K562 (cell line): ENCODE measurements around the gene APOL4. TPM values are rescaled to one million over a fixed set of nuclear protein-coding genes. Genes with fewer than 3 reads are reported as not detected.

Experiments used
- BACH1 ChIP-seq: fragments of 200-800 bp; sonication (Bioruptor generic); IDR thresholded peaks from 2 replicates; pipeline ENCODE4 v1.6.1; 2016; ENCODE audit warnings: missing genetic modification characterization, missing compliant biosample characterization
- CBX8 ChIP-seq: fragments of 200-600 bp; sonication (generic); IDR thresholded peaks from 2 replicates; pipeline ENCODE4 v1.6.1; 2012; ENCODE audit warnings: borderline replicate concordance, mixed run types, low read depth, mild to moderate bottlenecking, moderate library complexity, mixed read lengths, low read length, control low read depth, inconsistent platforms; ENCODE audit not compliant: poor library complexity, severe bottlenecking; ENCODE audit errors: extremely low read depth
- ELF1 ChIP-seq: fragments of 200-800 bp; sonication (Bioruptor generic); IDR thresholded peaks from 2 replicates; pipeline ENCODE4 v1.6.1; 2016; ENCODE audit warnings: missing genetic modification characterization, missing compliant biosample characterization
- MYNN ChIP-seq, 2 experiments: sonication (generic); formaldehyde crosslinking in 1 of 2; IDR thresholded peaks; 2 replicates each; pipeline versions ENCODE4 v1.5.0 to v1.6.1; 2016 to 2020; ENCODE audit warnings: antibody characterized with exemption in 1 of 2, missing genetic modification reagents in 1 of 2
- NFRKB ChIP-seq: fragments of 450-650 bp; IDR thresholded peaks from 2 replicates; pipeline ENCODE4 v1.6.1; 2016; ENCODE audit warnings: low read depth
- SIRT6 ChIP-seq: IDR thresholded peaks from one replicate; pipeline ENCODE4 v1.6.1; 2012; ENCODE audit warnings: low read depth, mild to moderate bottlenecking, control low read depth, inconsistent platforms, low read length, moderate library complexity
- STAT5B ChIP-seq: fragments of 250-450 bp; sonication (Bioruptor Pico); IDR thresholded peaks from 2 replicates; pipeline ENCODE4 v1.8.0; 2021; ENCODE audit warnings: mild to moderate bottlenecking, inconsistent platforms
- TEAD2 ChIP-seq: fragments of 450-650 bp; IDR thresholded peaks from 2 replicates; pipeline ENCODE4 v1.6.1; 2016; ENCODE audit warnings: missing genetic modification characterization, control low read depth, missing compliant biosample characterization
- ZBTB9 ChIP-seq: fragments of 450-650 bp; formaldehyde crosslinking; IDR thresholded peaks from 2 replicates; pipeline ENCODE4 v1.4.0; 2020; ENCODE audit warnings: mild to moderate bottlenecking, moderate library complexity
- ZNF583 ChIP-seq: fragments of 250-450 bp; sonication (Bioruptor Pico); IDR thresholded peaks from 2 replicates; pipeline ENCODE4 v1.4.0; 2020
- ZNF644 ChIP-seq: fragments of 200-800 bp; sonication (Bioruptor generic); IDR thresholded peaks from 2 replicates; pipeline ENCODE4 v1.6.1; 2016; ENCODE audit warnings: low read depth, missing genetic modification characterization, missing compliant biosample characterization
- polyA plus RNA-seq, 8 experiments: library from polyadenylated mRNA; depleted of rRNA in 4 of 8; stranded (reverse) in 5 of 8; unstranded in 3 of 8; fragments of >200 nt; fragmentation: Nextera tagmentation in 2 of 8; fragmentation: Illumina TruSeq in 1 of 8; extraction: Ambion mirVana in 2 of 8; extraction: Trizol in 1 of 8; gene quantifications; 2 replicates each; pipeline versions ENCODE4 v1.2.1 to v1.2.3, GENCODE V29; 2011 to 2014; ENCODE audit warnings: inconsistent platforms in 1 of 8, missing spikeins in 1 of 8
- total RNA-seq, 7 experiments: library from RNA; depleted of rRNA in 6 of 7; stranded (reverse); fragments of >200 nt in 6 of 7; fragmentation: Illumina TruSeq in 2 of 7; extraction: Trizol in 2 of 7; gene quantifications; 2 replicates each; pipeline versions ENCODE4 v1.2.1 to v1.2.3, GENCODE V29; 2011 to 2021; ENCODE audit warnings: low replicate concordance in 1 of 7
- TF ChIP-seq, protein P1 (sequence below): fragments of 250-450 bp; sonication (Bioruptor Pico); IDR thresholded peaks from 2 replicates; pipeline ENCODE4 v1.8.0; 2021; ENCODE audit warnings: moderate library complexity, mild to moderate bottlenecking, inconsistent platforms
- TF ChIP-seq, protein P2 (sequence below): fragments of 450-650 bp; IDR thresholded peaks from 2 replicates; pipeline ENCODE4 v1.6.1; 2017; ENCODE audit warnings: antibody characterized with exemption, mild to moderate bottlenecking
- TF ChIP-seq, protein P3 (sequence below): IDR thresholded peaks from 2 replicates; pipeline ENCODE4 v1.6.1; 2012; ENCODE audit warnings: low read depth, low read length, improper control_type of control experiment, borderline replicate concordance
- TF ChIP-seq, protein P4 (sequence below): sonication (generic); formaldehyde crosslinking; IDR thresholded peaks from 2 replicates; pipeline ENCODE4 v1.8.1; 2022; ENCODE audit warnings: missing genetic modification reagents

The APOL4 gene
- total and polyA plus RNA-seq, 9 of the 15 experiments (the other 6 are each of a cell fraction or from before 2014, with no cell fraction given): 6.5 to 15.0 (median 9.8) TPM

DNA sequence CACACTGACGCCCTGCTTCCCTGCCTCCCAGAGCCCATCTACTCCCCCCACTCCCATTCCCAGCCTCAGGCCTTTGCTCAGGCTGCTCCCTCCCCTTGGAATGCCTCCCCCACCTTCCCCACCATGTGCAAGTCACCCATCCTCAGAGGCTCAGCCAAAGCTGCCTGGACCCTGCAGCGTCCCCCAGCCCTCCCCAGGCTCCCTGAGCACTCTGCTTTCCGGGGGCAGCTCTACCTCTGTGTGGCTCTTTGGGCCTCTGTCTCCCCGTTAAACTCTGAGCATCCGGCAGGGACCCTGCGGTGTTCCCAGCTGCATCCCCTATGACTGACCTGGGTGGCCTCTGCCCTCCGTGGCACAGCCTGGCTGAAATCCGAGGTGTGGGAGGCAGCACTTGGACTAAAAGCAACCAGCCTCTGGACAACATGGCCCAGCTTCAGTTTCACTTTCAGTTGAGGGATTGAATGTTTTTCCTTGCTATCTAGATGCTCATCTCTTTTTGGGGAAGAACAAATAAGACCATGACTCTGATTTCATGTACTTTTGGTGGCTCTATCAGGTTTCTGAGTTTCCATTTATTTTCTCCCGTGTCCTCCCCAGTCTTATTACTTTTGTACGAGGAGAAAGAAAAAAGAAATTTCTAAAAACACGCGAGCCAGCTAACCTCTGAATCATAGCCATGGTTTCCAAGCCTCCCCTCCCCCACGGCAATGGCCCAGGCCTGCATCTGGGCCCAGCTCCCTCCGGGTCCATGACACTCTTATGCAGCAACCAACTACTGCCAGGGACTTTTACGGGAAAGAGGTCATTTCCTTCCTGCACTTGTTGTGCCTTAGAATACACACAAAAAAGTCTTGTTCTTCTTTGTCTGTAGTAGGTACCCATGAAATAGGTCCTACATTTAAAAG, 44.8 kb downstream of the APOL4 start (continued):
- TF ChIP-seq SIRT6 (no peak), CBX8 (no peak), ZBTB9 (CRISPR knock-in tag) (no peak), TEAD2 (tag) (no peak), STAT5B (CRISPR knock-in tag) (no peak), ZNF644 (tag) (no peak), MYNN (IDR thresholded peaks at IDR 0.05) (peak; percentile 76; the same call in 1 of the 2 replicates), MYNN (CRISPR knock-in tag; IDR thresholded peaks at IDR 0.05) (no peak), NFRKB (no peak), ZNF583 (CRISPR knock-in tag) (no peak), BACH1 (tag) (no peak), ELF1 (tag) (no peak)
- TF ChIP-seq, protein P1, sequence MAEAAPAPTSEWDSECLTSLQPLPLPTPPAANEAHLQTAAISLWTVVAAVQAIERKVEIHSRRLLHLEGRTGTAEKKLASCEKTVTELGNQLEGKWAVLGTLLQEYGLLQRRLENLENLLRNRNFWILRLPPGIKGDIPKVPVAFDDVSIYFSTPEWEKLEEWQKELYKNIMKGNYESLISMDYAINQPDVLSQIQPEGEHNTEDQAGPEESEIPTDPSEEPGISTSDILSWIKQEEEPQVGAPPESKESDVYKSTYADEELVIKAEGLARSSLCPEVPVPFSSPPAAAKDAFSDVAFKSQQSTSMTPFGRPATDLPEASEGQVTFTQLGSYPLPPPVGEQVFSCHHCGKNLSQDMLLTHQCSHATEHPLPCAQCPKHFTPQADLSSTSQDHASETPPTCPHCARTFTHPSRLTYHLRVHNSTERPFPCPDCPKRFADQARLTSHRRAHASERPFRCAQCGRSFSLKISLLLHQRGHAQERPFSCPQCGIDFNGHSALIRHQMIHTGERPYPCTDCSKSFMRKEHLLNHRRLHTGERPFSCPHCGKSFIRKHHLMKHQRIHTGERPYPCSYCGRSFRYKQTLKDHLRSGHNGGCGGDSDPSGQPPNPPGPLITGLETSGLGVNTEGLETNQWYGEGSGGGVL (CRISPR knock-in tag): no peak
- TF ChIP-seq, protein P2, sequence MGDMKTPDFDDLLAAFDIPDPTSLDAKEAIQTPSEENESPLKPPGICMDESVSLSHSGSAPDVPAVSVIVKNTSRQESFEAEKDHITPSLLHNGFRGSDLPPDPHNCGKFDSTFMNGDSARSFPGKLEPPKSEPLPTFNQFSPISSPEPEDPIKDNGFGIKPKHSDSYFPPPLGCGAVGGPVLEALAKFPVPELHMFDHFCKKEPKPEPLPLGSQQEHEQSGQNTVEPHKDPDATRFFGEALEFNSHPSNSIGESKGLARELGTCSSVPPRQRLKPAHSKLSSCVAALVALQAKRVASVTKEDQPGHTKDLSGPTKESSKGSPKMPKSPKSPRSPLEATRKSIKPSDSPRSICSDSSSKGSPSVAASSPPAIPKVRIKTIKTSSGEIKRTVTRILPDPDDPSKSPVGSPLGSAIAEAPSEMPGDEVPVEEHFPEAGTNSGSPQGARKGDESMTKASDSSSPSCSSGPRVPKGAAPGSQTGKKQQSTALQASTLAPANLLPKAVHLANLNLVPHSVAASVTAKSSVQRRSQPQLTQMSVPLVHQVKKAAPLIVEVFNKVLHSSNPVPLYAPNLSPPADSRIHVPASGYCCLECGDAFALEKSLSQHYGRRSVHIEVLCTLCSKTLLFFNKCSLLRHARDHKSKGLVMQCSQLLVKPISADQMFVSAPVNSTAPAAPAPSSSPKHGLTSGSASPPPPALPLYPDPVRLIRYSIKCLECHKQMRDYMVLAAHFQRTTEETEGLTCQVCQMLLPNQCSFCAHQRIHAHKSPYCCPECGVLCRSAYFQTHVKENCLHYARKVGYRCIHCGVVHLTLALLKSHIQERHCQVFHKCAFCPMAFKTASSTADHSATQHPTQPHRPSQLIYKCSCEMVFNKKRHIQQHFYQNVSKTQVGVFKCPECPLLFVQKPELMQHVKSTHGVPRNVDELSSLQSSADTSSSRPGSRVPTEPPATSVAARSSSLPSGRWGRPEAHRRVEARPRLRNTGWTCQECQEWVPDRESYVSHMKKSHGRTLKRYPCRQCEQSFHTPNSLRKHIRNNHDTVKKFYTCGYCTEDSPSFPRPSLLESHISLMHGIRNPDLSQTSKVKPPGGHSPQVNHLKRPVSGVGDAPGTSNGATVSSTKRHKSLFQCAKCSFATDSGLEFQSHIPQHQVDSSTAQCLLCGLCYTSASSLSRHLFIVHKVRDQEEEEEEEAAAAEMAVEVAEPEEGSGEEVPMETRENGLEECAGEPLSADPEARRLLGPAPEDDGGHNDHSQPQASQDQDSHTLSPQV: peak; percentile 63; the same call in 1 of the 2 replicates
- TF ChIP-seq, protein P3, sequence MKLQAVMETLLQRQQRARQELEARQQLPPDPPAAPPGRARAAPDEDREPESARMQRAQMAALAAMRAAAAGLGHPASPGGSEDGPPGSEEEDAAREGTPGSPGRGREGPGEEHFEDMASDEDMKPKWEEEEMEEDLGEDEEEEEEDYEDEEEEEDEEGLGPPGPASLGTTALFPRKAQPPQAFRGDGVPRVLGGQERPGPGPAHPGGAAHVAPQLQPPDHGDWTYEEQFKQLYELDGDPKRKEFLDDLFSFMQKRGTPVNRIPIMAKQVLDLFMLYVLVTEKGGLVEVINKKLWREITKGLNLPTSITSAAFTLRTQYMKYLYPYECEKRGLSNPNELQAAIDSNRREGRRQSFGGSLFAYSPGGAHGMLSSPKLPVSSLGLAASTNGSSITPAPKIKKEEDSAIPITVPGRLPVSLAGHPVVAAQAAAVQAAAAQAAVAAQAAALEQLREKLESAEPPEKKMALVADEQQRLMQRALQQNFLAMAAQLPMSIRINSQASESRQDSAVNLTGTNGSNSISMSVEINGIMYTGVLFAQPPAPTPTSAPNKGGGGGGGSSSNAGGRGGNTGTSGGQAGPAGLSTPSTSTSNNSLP: no peak
- TF ChIP-seq, protein P4, sequence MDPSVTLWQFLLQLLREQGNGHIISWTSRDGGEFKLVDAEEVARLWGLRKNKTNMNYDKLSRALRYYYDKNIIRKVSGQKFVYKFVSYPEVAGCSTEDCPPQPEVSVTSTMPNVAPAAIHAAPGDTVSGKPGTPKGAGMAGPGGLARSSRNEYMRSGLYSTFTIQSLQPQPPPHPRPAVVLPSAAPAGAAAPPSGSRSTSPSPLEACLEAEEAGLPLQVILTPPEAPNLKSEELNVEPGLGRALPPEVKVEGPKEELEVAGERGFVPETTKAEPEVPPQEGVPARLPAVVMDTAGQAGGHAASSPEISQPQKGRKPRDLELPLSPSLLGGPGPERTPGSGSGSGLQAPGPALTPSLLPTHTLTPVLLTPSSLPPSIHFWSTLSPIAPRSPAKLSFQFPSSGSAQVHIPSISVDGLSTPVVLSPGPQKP: no peak
